ENCODE measurements around the gene TNNC2. TPM values are rescaled to one million over a fixed set of nuclear protein-coding genes. Genes with fewer than 3 reads are reported as not detected.

Gene TNNC2
- polyA plus RNA-seq, 1 of the 3 experiments (the other 2 are of a cell fraction): 1.1 TPM

DNA sequence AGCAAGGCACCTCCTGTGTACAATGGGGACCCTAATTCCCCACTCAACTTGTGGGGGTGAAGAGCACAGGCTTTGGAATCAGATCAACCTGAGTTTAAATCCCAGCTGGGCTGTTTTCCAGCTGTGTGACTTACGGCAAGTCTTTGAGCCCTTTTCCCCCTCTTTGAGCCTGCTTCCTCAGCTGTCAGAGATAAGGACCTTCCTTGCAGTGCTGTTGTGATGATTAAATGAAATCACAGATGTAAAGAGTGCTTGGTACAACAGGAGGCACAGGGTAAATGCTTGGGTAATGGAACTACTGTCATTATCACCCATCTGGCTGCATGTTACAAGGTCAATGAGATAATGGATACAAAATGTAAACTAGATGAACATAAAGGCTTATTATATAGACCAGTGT lies 9.7 kb upstream of the TNNC2 start:
- peak overlapping the region; percentile 38; the same call in 1 of the 2 replicates for H3K4me2 ChIP-seq
- H4K20me1 ChIP-seq (ENCODE audit: insufficient read depth): no peaks in the 10 kb centered on the region
- H3K9ac ChIP-seq: no peak overlapping the region
- H3F3A ChIP-seq (replicated peaks; ENCODE audit: insufficient read depth): peaks cover 15% of the 10 kb centered on the region
- DNase-seq: peak; percentile 75
- H2AFZ ChIP-seq (ENCODE audit: low read depth): no peak overlapping the region
- peaks cover 29% of the 10 kb centered on the region for H3K79me2 ChIP-seq (ENCODE audit: insufficient read depth)
- H3K36me3 ChIP-seq (replicated peaks in 1 of 2; ENCODE audit: control insufficient read depth in 1 of 2, insufficient read depth in 2 of 2, low read length in 1 of 2): peaks cover 8 to 17% of the 10 kb centered on the region in 2 experiments
- H3K9me2 ChIP-seq: no peaks in the 10 kb centered on the region
- H3K4me1 ChIP-seq (ENCODE audit: control insufficient read depth in 1 of 2, insufficient read depth in 2 of 2, low read depth in 1 of 2, low read length in 1 of 2): peaks cover 8 to 31% of the 10 kb centered on the region in 2 experiments; a peak in 3 of 4 replicates
- no peak overlapping the region; a peak in 1 of 4 replicates for H3K4me3 ChIP-seq (ENCODE audit: low read depth in 2 of 2, low read length in 1 of 2)
- H3K27ac ChIP-seq (ENCODE audit: low read depth in 2 of 2, low read length in 1 of 2): peak overlapping the region in 1 of 2 experiments; percentile 67; a peak in 2 of 4 replicates
- no peaks in the 10 kb centered on the region for H3K9me3 ChIP-seq
- no peaks in the 10 kb centered on the region for H3K27me3 ChIP-seq (ENCODE audit: insufficient read depth)
- 80% methylated on average over 1 of the region's 1 CpG for WGBS (ENCODE audit: low lambda C conversion rate)
- TF ChIP-seq FOXM1 (IDR thresholded peaks at IDR 0.05; ENCODE audit: low read depth): no peak
- peak; percentile 76; the same call in 1 of the 2 replicates for TF ChIP-seq MXI1 (IDR thresholded peaks at IDR 0.05; ENCODE audit: low read depth, low read length)
- peak in 1 of 2 experiments; percentile 64; a peak in 2 of 4 replicates for TF ChIP-seq EP300 (IDR thresholded peaks at IDR 0.05; ENCODE audit: borderline replicate concordance in 1 of 2, low read depth in 1 of 2, low read length in 1 of 2)
- TF ChIP-seq, protein P1, sequence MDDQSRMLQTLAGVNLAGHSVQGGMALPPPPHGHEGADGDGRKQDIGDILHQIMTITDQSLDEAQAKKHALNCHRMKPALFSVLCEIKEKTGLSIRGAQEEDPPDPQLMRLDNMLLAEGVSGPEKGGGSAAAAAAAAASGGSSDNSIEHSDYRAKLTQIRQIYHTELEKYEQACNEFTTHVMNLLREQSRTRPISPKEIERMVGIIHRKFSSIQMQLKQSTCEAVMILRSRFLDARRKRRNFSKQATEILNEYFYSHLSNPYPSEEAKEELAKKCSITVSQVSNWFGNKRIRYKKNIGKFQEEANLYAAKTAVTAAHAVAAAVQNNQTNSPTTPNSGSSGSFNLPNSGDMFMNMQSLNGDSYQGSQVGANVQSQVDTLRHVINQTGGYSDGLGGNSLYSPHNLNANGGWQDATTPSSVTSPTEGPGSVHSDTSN (IDR thresholded peaks at IDR 0.05): no peak
- TF ChIP-seq SMC3 (IDR thresholded peaks at IDR 0.05; ENCODE audit: low read depth, low read length): no peak
- no peak for TF ChIP-seq RXRA (IDR thresholded peaks at IDR 0.05; ENCODE audit: borderline replicate concordance, low read depth)
- no peak for TF ChIP-seq JUND (IDR thresholded peaks at IDR 0.05)
- TF ChIP-seq SIN3A (IDR thresholded peaks at IDR 0.05; ENCODE audit: borderline replicate concordance, low read depth, low read length): no peak
- no peak for TF ChIP-seq RAD21 (IDR thresholded peaks at IDR 0.05; ENCODE audit: low read length)
- TF ChIP-seq, protein P2, sequence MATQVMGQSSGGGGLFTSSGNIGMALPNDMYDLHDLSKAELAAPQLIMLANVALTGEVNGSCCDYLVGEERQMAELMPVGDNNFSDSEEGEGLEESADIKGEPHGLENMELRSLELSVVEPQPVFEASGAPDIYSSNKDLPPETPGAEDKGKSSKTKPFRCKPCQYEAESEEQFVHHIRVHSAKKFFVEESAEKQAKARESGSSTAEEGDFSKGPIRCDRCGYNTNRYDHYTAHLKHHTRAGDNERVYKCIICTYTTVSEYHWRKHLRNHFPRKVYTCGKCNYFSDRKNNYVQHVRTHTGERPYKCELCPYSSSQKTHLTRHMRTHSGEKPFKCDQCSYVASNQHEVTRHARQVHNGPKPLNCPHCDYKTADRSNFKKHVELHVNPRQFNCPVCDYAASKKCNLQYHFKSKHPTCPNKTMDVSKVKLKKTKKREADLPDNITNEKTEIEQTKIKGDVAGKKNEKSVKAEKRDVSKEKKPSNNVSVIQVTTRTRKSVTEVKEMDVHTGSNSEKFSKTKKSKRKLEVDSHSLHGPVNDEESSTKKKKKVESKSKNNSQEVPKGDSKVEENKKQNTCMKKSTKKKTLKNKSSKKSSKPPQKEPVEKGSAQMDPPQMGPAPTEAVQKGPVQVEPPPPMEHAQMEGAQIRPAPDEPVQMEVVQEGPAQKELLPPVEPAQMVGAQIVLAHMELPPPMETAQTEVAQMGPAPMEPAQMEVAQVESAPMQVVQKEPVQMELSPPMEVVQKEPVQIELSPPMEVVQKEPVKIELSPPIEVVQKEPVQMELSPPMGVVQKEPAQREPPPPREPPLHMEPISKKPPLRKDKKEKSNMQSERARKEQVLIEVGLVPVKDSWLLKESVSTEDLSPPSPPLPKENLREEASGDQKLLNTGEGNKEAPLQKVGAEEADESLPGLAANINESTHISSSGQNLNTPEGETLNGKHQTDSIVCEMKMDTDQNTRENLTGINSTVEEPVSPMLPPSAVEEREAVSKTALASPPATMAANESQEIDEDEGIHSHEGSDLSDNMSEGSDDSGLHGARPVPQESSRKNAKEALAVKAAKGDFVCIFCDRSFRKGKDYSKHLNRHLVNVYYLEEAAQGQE (IDR thresholded peaks at IDR 0.05; ENCODE audit: low read depth, low read length): no peak
- TF ChIP-seq CHD2 (IDR thresholded peaks at IDR 0.05; ENCODE audit: low read length, partially characterized antibody): peak; percentile 25
- no peak for TF ChIP-seq CTCF (IDR thresholded peaks at IDR 0.05)
- peak; percentile 90 for TF ChIP-seq GATA2 (CRISPR knock-in tag; IDR thresholded peaks at IDR 0.05)
- TF ChIP-seq, protein P3, sequence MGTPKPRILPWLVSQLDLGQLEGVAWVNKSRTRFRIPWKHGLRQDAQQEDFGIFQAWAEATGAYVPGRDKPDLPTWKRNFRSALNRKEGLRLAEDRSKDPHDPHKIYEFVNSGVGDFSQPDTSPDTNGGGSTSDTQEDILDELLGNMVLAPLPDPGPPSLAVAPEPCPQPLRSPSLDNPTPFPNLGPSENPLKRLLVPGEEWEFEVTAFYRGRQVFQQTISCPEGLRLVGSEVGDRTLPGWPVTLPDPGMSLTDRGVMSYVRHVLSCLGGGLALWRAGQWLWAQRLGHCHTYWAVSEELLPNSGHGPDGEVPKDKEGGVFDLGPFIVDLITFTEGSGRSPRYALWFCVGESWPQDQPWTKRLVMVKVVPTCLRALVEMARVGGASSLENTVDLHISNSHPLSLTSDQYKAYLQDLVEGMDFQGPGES (IDR thresholded peaks at IDR 0.05; ENCODE audit: low read depth, low read length): no peak
- TF ChIP-seq NFIC (IDR thresholded peaks at IDR 0.05; ENCODE audit: borderline replicate concordance): no peak
- TF ChIP-seq, protein P4, sequence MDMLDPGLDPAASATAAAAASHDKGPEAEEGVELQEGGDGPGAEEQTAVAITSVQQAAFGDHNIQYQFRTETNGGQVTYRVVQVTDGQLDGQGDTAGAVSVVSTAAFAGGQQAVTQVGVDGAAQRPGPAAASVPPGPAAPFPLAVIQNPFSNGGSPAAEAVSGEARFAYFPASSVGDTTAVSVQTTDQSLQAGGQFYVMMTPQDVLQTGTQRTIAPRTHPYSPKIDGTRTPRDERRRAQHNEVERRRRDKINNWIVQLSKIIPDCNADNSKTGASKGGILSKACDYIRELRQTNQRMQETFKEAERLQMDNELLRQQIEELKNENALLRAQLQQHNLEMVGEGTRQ (IDR thresholded peaks at IDR 0.05; ENCODE audit: borderline replicate concordance, low read depth, low read length): no peak
- TF ChIP-seq YY1 (IDR thresholded peaks at IDR 0.05; ENCODE audit: low read depth): no peak
- no peak for TF ChIP-seq ELF1 (IDR thresholded peaks at IDR 0.05)
- no peak for TF ChIP-seq TEAD4 (IDR thresholded peaks at IDR 0.05; ENCODE audit: borderline replicate concordance, insufficient read depth)
- TF ChIP-seq, protein P5, sequence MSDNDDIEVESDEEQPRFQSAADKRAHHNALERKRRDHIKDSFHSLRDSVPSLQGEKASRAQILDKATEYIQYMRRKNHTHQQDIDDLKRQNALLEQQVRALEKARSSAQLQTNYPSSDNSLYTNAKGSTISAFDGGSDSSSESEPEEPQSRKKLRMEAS (IDR thresholded peaks at IDR 0.05; ENCODE audit: low read depth): no peak
- no peak for TF ChIP-seq FOXJ3 (CRISPR knock-in tag; IDR thresholded peaks at IDR 0.05)
- no peak for TF ChIP-seq TCF12 (IDR thresholded peaks at IDR 0.05)
- no peak for TF ChIP-seq USF1 (IDR thresholded peaks at IDR 0.05; ENCODE audit: borderline replicate concordance, low read depth)
- no peak for TF ChIP-seq TAF1 (IDR thresholded peaks at IDR 0.05; ENCODE audit: borderline replicate concordance, low read depth, low read length)
- peak; percentile 72; the same call in 1 of the 2 replicates for TF ChIP-seq RCOR1 (IDR thresholded peaks at IDR 0.05; ENCODE audit: low read length)
- TF ChIP-seq MEF2A (IDR thresholded peaks at IDR 0.05; ENCODE audit: borderline replicate concordance, low read depth): no peak
- POLR2A ChIA-PET: no interaction called here
- CTCF ChIA-PET: interaction anchor here (1.8 kb wide), 1 partner anchor 38 kb away, joined by 9 read pairs; no protein-coding TSS in a partner anchor

All from SK-N-SH (cell line).